SJCRH30 (cell line): ENCODE data around the gene TST. TPM values are rescaled to one million over a fixed set of nuclear protein-coding genes. Genes with fewer than 3 reads are reported as not detected.
A peak's percentile ranks its signal among the peaks of the same experiment; 100 is the strongest.

Experiments used
- DNase-seq, 2 experiments: peaks; one replicate each; pipeline ENCODE4 v3.0.0-alpha.2; 2015 to 2020
- H3K27ac ChIP-seq: fragments of 250-450 bp; sonication (Bioruptor Pico); 2 replicates; pipeline ENCODE4 v1.5.1; 2020; ENCODE audit warnings: mild to moderate bottlenecking, moderate library complexity
- H3K27me3 ChIP-seq: fragments of 250-450 bp; sonication (Bioruptor Pico); 2 replicates; pipeline ENCODE4 v1.5.1; 2020; ENCODE audit warnings: mild to moderate bottlenecking, moderate library complexity
- H3K36me3 ChIP-seq: fragments of 250-450 bp; sonication (Bioruptor Pico); 2 replicates; pipeline ENCODE4 v1.5.1; 2020; ENCODE audit warnings: mild to moderate bottlenecking, moderate library complexity
- H3K4me1 ChIP-seq: fragments of 250-450 bp; sonication (Bioruptor Pico); 2 replicates; pipeline ENCODE4 v1.5.1; 2020; ENCODE audit warnings: mild to moderate bottlenecking, moderate library complexity
- H3K4me3 ChIP-seq: fragments of 250-450 bp; sonication (Bioruptor Pico); 2 replicates; pipeline ENCODE4 v1.5.1; 2020; ENCODE audit warnings: mild to moderate bottlenecking, moderate library complexity
- H3K9me3 ChIP-seq: fragments of 250-450 bp; sonication (Bioruptor Pico); replicated peaks from 2 replicates; pipeline ENCODE4 v1.5.1; 2020; ENCODE audit warnings: mild to moderate bottlenecking, moderate library complexity
- total RNA-seq: library from RNA; depleted of rRNA; stranded (reverse); fragments of >200 nt; shearing (Covaris generic); gene quantifications from 2 replicates; pipeline ENCODE4 v1.2.3, GENCODE V29; 2014

The TST gene
- total RNA-seq, 1 experiment from 2014 or later: 5.4 TPM

DNA sequence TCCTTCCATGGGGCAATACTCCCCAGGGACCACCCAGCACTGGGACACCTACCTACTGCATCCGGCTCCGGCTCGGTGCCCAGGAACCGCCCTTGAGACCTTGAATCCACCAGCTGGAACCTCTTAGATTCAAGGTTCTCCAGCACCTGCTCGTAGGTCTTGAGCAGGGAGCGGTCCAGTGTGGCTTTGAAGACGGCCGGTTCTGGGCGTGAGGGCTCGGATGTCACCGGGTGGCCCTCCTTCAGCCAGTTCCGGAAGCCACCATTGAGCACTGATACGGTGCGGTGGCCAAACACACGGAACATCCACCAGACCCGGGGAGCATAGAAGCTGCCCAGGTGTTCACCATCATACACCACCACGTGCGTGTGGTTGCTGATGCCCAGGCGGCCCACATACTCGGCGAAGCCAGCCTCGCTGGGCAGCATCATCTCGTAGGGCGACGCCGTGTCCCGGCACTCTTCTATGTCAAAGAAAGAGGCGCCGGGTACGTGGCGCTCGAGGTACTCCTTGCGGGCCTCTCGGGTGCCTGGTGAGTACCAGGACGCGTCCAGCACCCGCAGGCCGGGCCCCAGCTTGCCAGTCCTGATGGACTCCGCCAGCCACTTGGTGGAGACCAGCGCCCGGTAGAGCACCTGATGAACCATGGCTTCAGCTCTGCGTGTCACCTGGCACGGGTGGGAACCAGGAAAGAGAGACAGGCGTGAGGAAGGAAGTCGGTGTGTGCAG, 997 bp downstream of the TST start:
- Histone ChIP-seq H3K4me1 (no peaks in the 10 kb centered on the region; the same call in 1 of the 2 replicates), H3K27ac (no peak overlapping the region), H3K27me3 (no peaks in the 10 kb centered on the region), H3K36me3 (no peaks in the 10 kb centered on the region), H3K4me3 (peak overlapping the region; percentile 99), H3K9me3 (no peaks in the 10 kb centered on the region)
- DNase-seq: no peak

DNA sequence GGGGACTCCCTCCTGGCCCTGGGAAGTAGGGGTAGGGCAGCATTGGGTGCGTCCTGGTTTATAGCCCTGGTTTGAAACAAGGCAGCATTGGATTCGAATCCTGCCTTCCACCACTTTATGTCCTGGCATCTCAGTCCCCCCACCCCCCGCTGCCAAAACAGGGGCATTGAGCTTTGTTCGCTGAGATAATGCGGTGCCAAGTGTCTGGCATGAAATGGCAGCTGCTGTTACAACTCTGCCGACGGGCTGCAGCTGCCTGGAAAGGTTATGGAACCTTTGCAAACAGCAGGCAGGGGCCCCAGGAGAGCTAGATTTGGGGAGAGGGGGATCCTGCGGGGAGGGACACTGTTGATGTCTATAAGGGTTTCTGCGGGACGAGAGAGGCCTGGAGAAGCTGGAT, 1.9 kb downstream of the TST start:
- Histone ChIP-seq H3K9me3 (no peaks in the 10 kb centered on the region), H3K4me1 (no peaks in the 10 kb centered on the region; the same call in 1 of the 2 replicates), H3K27ac (no peak overlapping the region), H3K36me3 (no peaks in the 10 kb centered on the region), H3K4me3 (no peak overlapping the region), H3K27me3 (no peaks in the 10 kb centered on the region)
- DNase-seq: no peak

DNA sequence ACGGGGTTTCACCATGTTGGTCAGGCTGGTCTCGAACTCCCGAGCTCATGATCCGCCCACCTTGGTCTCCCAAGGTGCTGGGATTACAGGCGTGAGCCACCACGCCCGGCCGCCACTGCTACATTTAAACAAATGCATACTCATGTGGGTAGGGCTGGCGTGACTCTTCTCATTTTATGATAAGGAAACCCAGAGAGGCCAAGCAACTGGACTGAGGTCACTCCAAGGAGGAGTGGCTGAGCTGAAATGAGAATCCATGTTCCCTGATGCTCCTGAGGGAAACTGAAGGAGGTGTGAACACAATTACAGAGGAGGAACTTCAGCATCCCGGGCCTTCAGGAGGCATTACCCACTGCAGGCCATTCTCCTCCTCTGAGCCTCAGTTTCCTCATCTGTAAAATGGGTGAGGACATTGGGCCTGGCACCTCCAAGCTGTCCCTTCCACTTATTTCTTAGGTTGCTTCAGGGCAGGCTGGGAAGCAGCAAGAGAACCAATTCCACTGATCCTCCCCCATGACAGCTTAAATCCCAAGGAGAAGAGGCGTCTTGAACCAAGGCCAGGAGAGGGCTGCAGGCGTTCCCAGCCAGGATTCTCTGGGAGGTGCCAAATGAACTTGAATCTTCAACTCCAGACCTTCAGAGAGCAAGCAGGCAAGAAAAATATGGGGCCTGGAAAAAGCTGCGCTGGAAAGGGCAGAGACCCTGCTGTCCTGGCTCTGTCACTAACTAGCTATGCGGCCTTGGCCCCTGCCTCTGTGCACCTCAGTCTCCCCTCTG, 2.9 kb downstream of the TST start:
- Histone ChIP-seq H3K27ac (no peak overlapping the region), H3K27me3 (no peaks in the 10 kb centered on the region), H3K4me1 (no peaks in the 10 kb centered on the region; the same call in 1 of the 2 replicates), H3K4me3 (no peak overlapping the region), H3K9me3 (no peaks in the 10 kb centered on the region), H3K36me3 (no peaks in the 10 kb centered on the region)
- DNase-seq: no peak

DNA sequence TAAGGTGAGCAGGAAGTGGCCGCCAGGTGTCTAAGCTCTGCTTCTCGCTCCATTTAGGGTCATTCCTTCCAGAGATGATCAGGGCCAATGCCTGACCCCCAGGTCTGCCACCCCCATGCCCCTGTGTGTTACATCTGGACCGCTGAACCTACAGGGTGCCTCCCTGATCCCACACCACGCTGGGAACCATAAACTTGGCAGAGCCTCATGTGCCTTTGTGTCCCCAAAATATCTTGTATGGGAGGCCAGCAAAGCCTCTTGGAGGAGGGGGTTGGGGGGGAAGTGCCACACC, 3.7 kb downstream of the TST start:
- Histone ChIP-seq H3K27me3 (no peaks in the 10 kb centered on the region), H3K4me1 (no peaks in the 10 kb centered on the region; the same call in 1 of the 2 replicates)

DNA sequence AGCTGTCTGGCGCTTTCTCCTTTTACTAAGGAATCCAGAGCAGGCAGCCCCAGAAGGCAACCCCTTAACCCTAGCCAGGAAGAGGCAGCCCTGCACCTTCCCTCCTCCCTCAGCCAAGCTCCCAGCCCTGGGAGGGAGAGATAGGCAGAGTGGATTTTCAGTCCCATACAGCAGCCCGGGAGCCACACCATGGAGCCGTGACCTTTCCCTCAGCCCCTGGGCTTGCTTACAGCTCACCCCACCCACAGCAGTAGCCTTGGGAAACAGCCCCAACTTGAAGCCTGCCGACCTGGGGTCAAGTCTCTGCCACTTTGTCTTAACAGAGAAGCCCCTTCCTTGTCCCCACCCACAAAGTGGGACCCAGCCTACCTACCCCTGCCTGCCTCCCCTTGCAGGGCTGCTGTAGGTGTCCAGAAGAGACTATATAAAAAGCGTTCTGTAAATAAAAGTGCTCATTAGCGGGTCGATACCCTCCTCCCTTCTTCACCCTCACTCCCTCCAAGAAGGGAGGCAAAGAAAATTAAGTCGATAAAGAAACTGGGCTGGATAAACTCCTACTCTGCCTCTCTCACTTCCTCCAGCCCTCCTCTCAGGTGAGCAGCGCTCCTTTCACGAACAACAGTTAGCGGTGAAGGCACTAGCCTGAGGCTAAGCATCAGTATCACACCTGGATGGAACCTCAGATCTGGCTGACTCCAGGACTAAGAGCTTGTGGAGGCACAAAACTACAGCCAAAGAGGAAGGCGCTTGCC, 4.2 kb downstream of the TST start:
- Histone ChIP-seq H3K4me3 (no peak overlapping the region), H3K9me3 (no peaks in the 10 kb centered on the region), H3K27me3 (no peaks in the 10 kb centered on the region), H3K36me3 (no peaks in the 10 kb centered on the region), H3K27ac (no peak overlapping the region), H3K4me1 (no peaks in the 10 kb centered on the region; the same call in 1 of the 2 replicates)
- no peak for DNase-seq

More for the DNA sequence above, 3.7 kb downstream of the TST start:
- no peak overlapping the region for H3K4me3 ChIP-seq
- H3K27ac ChIP-seq: no peak overlapping the region
- no peaks in the 10 kb centered on the region for H3K9me3 ChIP-seq
- H3K36me3 ChIP-seq: no peaks in the 10 kb centered on the region
- DNase-seq: no peak

DNA sequence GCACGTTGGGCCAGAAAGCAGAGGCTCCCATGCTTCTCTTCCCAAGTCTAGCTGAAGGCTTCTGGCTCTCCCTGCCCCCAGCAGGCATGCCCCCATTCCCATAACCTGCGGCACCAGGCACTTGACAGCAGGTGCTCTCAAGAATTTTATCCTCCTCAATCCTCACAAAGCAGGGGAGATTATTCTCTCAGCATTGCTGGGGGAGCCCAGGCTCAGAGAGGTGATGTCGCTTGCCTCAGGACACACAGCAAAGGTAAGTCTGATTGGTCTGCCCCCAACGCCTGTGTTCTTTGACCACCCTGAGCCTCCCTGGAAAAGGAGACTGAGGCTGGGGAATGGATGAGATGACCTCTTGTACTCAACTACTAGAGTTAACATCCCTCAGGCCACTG, 4.8 kb downstream of the TST start:
- no peak overlapping the region for H3K4me3 ChIP-seq
- DNase-seq: no peak
- H3K36me3 ChIP-seq: no peaks in the 10 kb centered on the region
- H3K27ac ChIP-seq: no peak overlapping the region
- no peaks in the 10 kb centered on the region; the same call in 1 of the 2 replicates for H3K4me1 ChIP-seq
- H3K27me3 ChIP-seq: no peaks in the 10 kb centered on the region
- no peaks in the 10 kb centered on the region for H3K9me3 ChIP-seq

DNA sequence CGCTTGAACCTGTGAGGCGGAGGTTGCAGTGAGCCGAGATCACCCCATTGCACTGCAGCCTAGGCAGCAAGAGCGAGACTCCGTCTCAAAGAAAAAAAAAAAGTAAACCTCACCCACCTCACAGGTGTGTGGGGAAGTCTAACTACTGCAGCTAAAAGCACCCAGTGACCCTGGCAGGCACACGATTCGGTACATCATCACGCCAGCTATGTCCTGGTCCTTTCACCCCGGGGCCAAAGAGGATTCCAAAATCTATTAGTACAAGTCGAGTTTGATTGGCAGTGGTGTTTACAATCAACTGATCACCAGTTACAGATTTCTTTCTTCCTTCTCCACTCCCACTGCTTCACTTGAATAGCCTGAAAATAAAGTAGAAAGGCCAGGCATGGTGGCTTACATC, 6.3 kb downstream of the TST start:
- Histone ChIP-seq H3K4me1 (no peaks in the 10 kb centered on the region), H3K9me3 (no peaks in the 10 kb centered on the region), H3K27ac (no peak overlapping the region), H3K27me3 (no peaks in the 10 kb centered on the region), H3K4me3 (no peak overlapping the region), H3K36me3 (no peaks in the 10 kb centered on the region)
- DNase-seq: no peak

DNA sequence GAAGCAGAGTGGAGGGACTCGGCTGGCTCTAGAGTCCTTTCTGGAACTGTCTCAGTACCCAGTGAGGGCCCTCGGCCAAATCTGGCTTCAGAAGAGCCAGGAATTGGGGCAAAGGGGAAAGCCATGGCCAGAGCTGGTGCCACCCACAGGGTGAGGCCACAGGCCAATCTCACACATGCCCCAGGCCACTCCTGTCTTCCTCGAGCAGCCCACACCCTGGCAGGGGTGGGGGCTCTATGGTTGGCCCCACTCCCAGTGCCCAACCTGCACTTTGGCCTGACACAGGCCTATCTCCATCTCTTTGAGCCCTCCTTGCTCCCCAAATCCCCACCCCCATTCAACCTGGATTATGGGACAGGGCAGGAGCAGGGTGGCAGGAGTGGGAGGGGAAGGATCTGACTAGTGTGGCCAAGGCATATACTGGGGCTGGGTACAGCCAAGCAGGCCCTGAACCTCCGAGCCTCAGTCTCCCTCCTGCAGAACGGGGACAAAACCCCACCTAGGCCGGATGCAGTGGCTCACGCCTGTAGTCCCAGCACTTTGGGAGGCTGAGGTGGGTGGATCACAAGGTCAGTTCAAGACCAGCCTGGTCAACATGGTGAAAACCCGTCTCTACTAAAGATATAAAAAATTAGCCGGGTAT, 6.9 kb downstream of the TST start:
- no peaks in the 10 kb centered on the region for H3K27me3 ChIP-seq

DNA sequence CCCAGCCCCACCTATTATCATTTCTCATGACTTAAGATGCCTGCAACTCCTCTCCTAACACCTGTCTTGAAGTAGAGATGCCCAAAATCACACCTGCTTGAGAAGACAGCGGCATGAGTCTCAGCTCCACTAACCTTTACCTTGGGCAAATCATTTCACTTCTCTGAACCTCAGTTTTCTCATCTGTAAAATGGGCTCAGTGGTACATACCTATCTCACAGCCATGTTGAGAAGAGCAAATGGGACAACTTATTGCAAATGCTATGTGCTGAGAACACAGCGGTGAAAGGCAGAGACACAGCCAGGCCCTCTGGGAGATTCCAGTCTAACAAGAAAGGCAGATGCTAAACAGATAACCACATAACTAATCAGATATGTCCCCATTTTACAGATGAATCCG, 7.8 kb downstream of the TST start:
- Histone ChIP-seq H3K4me1 (no peaks in the 10 kb centered on the region), H3K27me3 (no peaks in the 10 kb centered on the region)
- no peak for DNase-seq

More for the DNA sequence above, 6.9 kb downstream of the TST start:
- Histone ChIP-seq H3K9me3 (no peaks in the 10 kb centered on the region), H3K4me1 (no peaks in the 10 kb centered on the region), H3K27ac (no peak overlapping the region), H3K36me3 (no peaks in the 10 kb centered on the region), H3K4me3 (no peak overlapping the region)
- DNase-seq: no peak

DNA sequence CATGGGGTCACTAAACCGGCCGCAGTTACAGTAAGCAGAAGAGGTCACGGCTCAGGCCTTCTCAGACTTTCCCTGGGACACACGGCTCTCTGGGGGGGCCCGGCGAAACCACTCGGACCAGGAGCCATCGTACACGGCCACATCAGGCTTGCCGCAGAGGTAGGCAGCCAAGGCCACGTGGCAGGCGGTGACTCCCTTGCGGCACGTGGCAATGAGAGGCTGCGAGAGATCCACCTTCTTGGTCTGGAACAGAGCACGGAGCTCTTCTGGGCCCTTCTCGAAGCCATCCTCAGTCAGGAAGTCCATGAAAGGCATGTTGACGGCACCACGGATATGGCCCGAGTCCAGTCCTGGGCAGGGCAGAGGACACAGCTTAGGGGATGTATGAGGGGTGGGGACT, 8.3 kb downstream of the TST start:
- Histone ChIP-seq H3K27ac (no peak overlapping the region), H3K4me3 (no peak overlapping the region), H3K4me1 (no peaks in the 10 kb centered on the region), H3K36me3 (no peaks in the 10 kb centered on the region), H3K27me3 (no peaks in the 10 kb centered on the region), H3K9me3 (no peaks in the 10 kb centered on the region)
- no peak for DNase-seq

More for the DNA sequence above, 7.8 kb downstream of the TST start:
- no peak overlapping the region for H3K4me3 ChIP-seq
- no peak overlapping the region for H3K27ac ChIP-seq
- H3K36me3 ChIP-seq: no peaks in the 10 kb centered on the region
- H3K9me3 ChIP-seq: no peaks in the 10 kb centered on the region

DNA sequence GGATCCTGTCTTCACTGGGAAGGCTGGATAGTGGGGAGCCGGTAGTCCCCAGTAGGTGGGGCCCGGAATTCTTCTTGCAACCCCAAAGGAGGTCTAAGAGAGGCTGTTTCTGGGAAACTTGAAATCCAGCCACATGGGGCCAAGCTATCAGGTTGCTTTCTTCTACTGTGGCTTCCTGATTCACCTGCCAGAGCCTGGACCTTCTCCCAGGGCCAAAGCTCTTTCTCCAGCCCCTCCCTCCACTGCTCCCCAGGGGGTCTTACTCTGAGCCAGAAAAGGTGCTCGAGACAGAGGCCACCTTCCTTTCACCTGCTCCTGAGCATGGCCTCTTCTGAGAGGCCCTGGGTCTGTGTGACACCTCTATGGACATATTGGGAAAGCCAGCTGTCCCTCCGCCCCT, 9.1 kb downstream of the TST start:
- Histone ChIP-seq H3K9me3 (no peaks in the 10 kb centered on the region), H3K27ac (no peak overlapping the region), H3K4me1 (no peaks in the 10 kb centered on the region), H3K4me3 (no peak overlapping the region), H3K27me3 (no peaks in the 10 kb centered on the region), H3K36me3 (no peaks in the 10 kb centered on the region)
- DNase-seq: no peak

DNA sequence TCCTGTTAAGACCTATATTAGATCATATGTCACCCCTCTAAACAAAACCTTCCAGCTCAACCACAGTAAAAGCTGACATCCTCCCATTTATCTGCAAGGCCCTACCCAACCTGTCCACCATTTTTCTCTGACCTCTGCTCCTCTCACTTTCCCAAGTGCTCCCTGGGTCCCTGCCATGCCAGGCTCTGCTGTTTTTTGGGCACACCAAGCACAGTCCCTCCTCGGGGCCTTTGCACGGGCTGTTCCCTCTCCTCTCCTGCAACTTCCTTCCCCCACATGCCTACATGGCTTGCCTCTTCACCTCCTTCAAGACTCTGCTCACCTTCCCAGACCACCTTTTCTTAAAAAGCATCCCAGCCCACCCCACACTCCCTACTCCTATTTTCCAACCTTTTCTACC, 9.8 kb downstream of the TST start:
- Histone ChIP-seq H3K27me3 (no peaks in the 10 kb centered on the region), H3K9me3 (no peaks in the 10 kb centered on the region), H3K4me1 (no peaks in the 10 kb centered on the region), H3K27ac (no peak overlapping the region), H3K4me3 (no peak overlapping the region), H3K36me3 (no peaks in the 10 kb centered on the region)
- DNase-seq: no peak

DNA sequence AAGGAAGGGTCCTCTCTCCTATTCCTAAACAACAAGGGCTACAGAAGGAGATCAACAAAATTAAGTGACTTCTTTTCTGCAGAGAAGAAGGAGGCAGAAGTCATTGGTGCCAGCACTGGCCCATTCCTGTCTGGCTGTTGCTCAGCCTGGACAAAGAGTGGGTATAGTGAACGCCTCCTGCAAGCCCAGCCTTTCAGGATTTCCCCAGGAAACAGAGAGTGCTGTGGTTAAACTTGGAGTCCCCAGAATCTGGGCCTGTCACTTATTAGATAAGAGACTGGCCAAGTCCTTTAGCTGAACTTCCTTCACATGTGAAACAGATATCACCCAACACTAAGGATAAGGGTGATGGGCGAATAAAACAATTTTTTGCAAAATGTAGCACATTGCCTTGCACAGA, 10.9 kb downstream of the TST start:
- Histone ChIP-seq H3K27ac (no peak overlapping the region), H3K9me3 (no peaks in the 10 kb centered on the region), H3K4me3 (no peak overlapping the region), H3K36me3 (no peaks in the 10 kb centered on the region), H3K27me3 (no peaks in the 10 kb centered on the region), H3K4me1 (no peaks in the 10 kb centered on the region)
- no peak for DNase-seq

DNA sequence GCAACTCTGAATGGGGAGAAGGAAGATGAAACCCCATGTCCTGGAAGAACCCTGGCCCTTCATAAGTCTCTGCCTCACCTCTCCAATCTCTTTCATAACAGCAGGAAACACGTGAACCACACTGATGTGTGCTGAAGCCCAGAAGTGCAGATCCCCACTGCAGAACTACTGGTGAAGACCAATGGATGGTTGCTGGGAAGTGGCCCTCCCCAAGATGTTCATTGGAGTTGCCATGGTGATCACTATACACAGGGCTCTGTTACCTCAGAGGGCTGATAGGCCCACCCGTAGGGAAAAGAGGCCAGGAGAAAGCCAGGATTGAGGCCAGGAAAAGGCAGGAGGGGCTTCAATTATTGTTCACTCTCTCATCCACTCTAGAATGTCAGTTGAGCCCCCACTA, 11.6 kb downstream of the TST start:
- Histone ChIP-seq H3K4me1 (no peaks in the 10 kb centered on the region), H3K9me3 (no peaks in the 10 kb centered on the region), H3K36me3 (no peaks in the 10 kb centered on the region), H3K27ac (no peak overlapping the region), H3K27me3 (peaks cover 6% of the 10 kb centered on the region; the same call in 1 of the 2 replicates), H3K4me3 (no peak overlapping the region)
- DNase-seq: no peak

DNA sequence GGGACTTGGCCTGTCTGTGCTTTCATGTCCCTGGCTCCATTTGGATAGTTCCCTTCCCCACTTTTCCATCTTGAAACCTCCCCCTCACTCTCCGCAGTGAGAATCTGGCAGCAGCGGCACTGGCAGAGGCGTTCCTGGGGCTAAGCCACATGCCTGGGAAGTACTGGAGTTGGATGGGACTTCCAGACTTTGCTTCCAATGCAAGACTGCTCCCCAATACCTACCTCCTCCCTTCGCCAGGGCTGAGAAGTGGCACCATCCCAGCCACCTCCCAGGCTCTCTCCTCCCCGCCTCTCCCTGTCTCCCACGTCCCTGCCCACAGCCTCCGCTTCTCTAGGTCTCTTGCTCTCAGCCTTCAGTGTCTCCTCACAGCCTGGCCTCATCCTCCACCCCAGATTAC, 16.6 kb downstream of the TST start:
- peaks cover 7% of the 10 kb centered on the region; the same call in 1 of the 2 replicates for H3K27me3 ChIP-seq
- H3K4me3 ChIP-seq: no peak overlapping the region
- no peak overlapping the region for H3K27ac ChIP-seq
- H3K4me1 ChIP-seq: no peaks in the 10 kb centered on the region
- no peaks in the 10 kb centered on the region for H3K9me3 ChIP-seq
- H3K36me3 ChIP-seq: no peaks in the 10 kb centered on the region
- DNase-seq: no peak
